Natural killer cell (primary cell): ENCODE data around the gene PEX14. TPM values are rescaled to one million over a fixed set of nuclear protein-coding genes. Genes with fewer than 3 reads are reported as not detected.

Experiments
- ATAC-seq, 3 donors: fragments of 150-1000 bp in 2 of 3; fragments of 200-7000 bp in 1 of 3; cut with Tn5 transposase; 1 replicate in 1 of 3; 2 replicates in 2 of 3; pipeline ENCODE4 v1.10.0; 2021; ENCODE audit warnings: mild to moderate bottlenecking in 2 of 3, moderate library complexity in 2 of 3
- DNase-seq, 2 donors: peaks; one replicate each; pipeline versions ENCODE4 v3.0.0 to v3.0.0-alpha.2; 2013 to 2021; ENCODE audit warnings: mixed read lengths in 1 of 2
- H3K27ac ChIP-seq: one replicate; pipeline ENCODE4 v1.5.1; 2013; ENCODE audit warnings: mild to moderate bottlenecking, low read length
- H3K27me3 ChIP-seq: one replicate; pipeline ENCODE4 v1.6.1; 2013; ENCODE audit warnings: low read length; ENCODE audit not compliant: control insufficient read depth, insufficient read depth
- H3K36me3 ChIP-seq: one replicate; pipeline ENCODE4 v1.6.1; 2013; ENCODE audit warnings: low read length; ENCODE audit not compliant: control insufficient read depth, insufficient read depth
- H3K4me1 ChIP-seq: one replicate; pipeline ENCODE4 v1.6.1; 2013; ENCODE audit warnings: low read length; ENCODE audit not compliant: control insufficient read depth, insufficient read depth
- H3K4me3 ChIP-seq: one replicate; pipeline ENCODE4 v1.5.1; 2013; ENCODE audit warnings: low read length
- H3K9me3 ChIP-seq: one replicate; pipeline ENCODE4 v1.6.1; 2013; ENCODE audit warnings: low read length; ENCODE audit not compliant: control insufficient read depth, insufficient read depth
- H3K27ac Mint-ChIP-seq, 2 donors: one replicate each; pipeline ENCODE4 v1.8.0; 2022; ENCODE audit warnings: mild to moderate bottlenecking in 2 of 2, mixed read lengths in 2 of 2, moderate library complexity in 1 of 2
- H3K27me3 Mint-ChIP-seq, 2 donors: one replicate each; pipeline ENCODE4 v1.8.0; 2022; ENCODE audit warnings: low read depth in 2 of 2, mixed read lengths in 2 of 2
- H3K36me3 Mint-ChIP-seq: one replicate; pipeline ENCODE4 v1.8.0; 2022; ENCODE audit warnings: mixed read lengths
- H3K4me1 Mint-ChIP-seq, 2 donors: one replicate each; pipeline ENCODE4 v1.8.0; 2022; ENCODE audit warnings: mixed read lengths in 2 of 2
- H3K4me3 Mint-ChIP-seq: one replicate; pipeline ENCODE4 v1.8.0; 2022; ENCODE audit warnings: mild to moderate bottlenecking, moderate library complexity, mixed read lengths
- H3K9me3 Mint-ChIP-seq, 2 donors: one replicate each; pipeline ENCODE4 v1.8.0; 2022; ENCODE audit warnings: mixed read lengths in 2 of 2
- WGBS: methylation state at CpG from one replicate; pipeline ENCODE4 v1.1.7; 2013; ENCODE audit warnings: missing lambda C conversion rate; ENCODE audit not compliant: insufficient coverage; 5-methylcytosine and 5-hydroxymethylcytosine counted together
- intact Hi-C: fragments of 100-400 bp; cut with micrococcal nuclease; formaldehyde crosslinking; loops from one replicate; pipeline ENCODE4 v1.14.2; 2022
- total RNA-seq, 4 donors: library from RNA; stranded (reverse); fragments of 120-200 nt in 1 of 4; gene quantifications; one replicate each; pipeline versions ENCODE4 v1.2.3 to v1.2.4, GENCODE V29; 2013 to 2022
- TF ChIP-seq, protein P1 (sequence below): fragments of 200-600 bp; IDR thresholded peaks from one replicate; pipeline ENCODE4 v1.8.0; 2022; ENCODE audit warnings: antibody characterized with exemption

PEX14 gene
- total RNA-seq, 3 donors from 2014 or later (not counting 1 experiment from before 2014, with no cell fraction given), result 21.4 to 27.3 (median 24.1) TPM

- intact Hi-C loops, result no loop called here
- Mint-ChIP-seq H3K9me3 (no peaks in the 10 kb centered on the region), H3K4me3 (no peak overlapping the region), H3K4me1 (peaks cover 2 to 14% of the 10 kb centered on the region in 2 donors), H3K27me3 (no peaks in the 10 kb centered on the region), H3K27ac (no peak overlapping the region), H3K36me3 (no peaks in the 10 kb centered on the region)
- 87% methylated on average over 3 of the region's 4 CpGs for WGBS
- DNase-seq (no peak), ATAC-seq (no peak)
- H3K9me3 ChIP-seq, result no peaks in the 10 kb centered on the region
- no peak overlapping the region for H3K4me3 ChIP-seq
- no peak overlapping the region for H3K27ac ChIP-seq
- TF ChIP-seq, protein P1, sequence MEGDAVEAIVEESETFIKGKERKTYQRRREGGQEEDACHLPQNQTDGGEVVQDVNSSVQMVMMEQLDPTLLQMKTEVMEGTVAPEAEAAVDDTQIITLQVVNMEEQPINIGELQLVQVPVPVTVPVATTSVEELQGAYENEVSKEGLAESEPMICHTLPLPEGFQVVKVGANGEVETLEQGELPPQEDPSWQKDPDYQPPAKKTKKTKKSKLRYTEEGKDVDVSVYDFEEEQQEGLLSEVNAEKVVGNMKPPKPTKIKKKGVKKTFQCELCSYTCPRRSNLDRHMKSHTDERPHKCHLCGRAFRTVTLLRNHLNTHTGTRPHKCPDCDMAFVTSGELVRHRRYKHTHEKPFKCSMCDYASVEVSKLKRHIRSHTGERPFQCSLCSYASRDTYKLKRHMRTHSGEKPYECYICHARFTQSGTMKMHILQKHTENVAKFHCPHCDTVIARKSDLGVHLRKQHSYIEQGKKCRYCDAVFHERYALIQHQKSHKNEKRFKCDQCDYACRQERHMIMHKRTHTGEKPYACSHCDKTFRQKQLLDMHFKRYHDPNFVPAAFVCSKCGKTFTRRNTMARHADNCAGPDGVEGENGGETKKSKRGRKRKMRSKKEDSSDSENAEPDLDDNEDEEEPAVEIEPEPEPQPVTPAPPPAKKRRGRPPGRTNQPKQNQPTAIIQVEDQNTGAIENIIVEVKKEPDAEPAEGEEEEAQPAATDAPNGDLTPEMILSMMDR, result no peak
- H3K4me1 ChIP-seq, result peaks cover 3% of the 10 kb centered on the region
- no peaks in the 10 kb centered on the region for H3K27me3 ChIP-seq
- H3K36me3 ChIP-seq, result peaks cover 3% of the 10 kb centered on the region
Observed at GRCh38 chr1:10489291-10490055, 14.7 kb downstream of the PEX14 start.

- H3K27me3 ChIP-seq, result no peaks in the 10 kb centered on the region
- H3K9me3 ChIP-seq, result no peaks in the 10 kb centered on the region
- H3K27ac ChIP-seq, result no peak overlapping the region
- H3K27ac Mint-ChIP-seq, result no peak overlapping the region
- peaks cover 3% of the 10 kb centered on the region for H3K36me3 ChIP-seq
- no peaks in the 10 kb centered on the region for H3K36me3 Mint-ChIP-seq
- H3K4me1 Mint-ChIP-seq, result peaks cover 12 to 17% of the 10 kb centered on the region in 2 donors
- H3K9me3 Mint-ChIP-seq, result no peaks in the 10 kb centered on the region
- no peaks in the 10 kb centered on the region for H3K27me3 Mint-ChIP-seq
- ATAC-seq, result no peak
- peaks cover 7% of the 10 kb centered on the region for H3K4me1 ChIP-seq
- no peak overlapping the region for H3K4me3 ChIP-seq
- no peak for DNase-seq
- TF ChIP-seq, protein P1, result no peak
- WGBS, result 95% methylated on average over 11 of the region's 12 CpGs
- no peak overlapping the region for H3K4me3 Mint-ChIP-seq
- intact Hi-C loops, result no loop called here
Observed at GRCh38 chr1:10490286-10490970, 15.7 kb downstream of the PEX14 start.

- intact Hi-C loops, result loop anchor here (1.0 to 2.0 kb wide), 3 partner anchors 16 to 372 kb away; partner anchors contain the start of gene CENPS
- TF ChIP-seq, protein P1, result no peak
- WGBS, result 78% methylated on average over 5 of the region's 5 CpGs
- peak overlapping the region; percentile 92 to 96 for H3K27ac Mint-ChIP-seq
- no peaks in the 10 kb centered on the region for H3K9me3 Mint-ChIP-seq
- no peak overlapping the region for H3K4me3 ChIP-seq
- peak overlapping the region; percentile 94 for H3K4me3 Mint-ChIP-seq
- no peaks in the 10 kb centered on the region for H3K27me3 Mint-ChIP-seq
- no peak for DNase-seq
- no peaks in the 10 kb centered on the region for H3K9me3 ChIP-seq
- peaks cover 3% of the 10 kb centered on the region for H3K36me3 ChIP-seq
- H3K27me3 ChIP-seq, result no peaks in the 10 kb centered on the region
- peaks cover 37% of the 10 kb centered on the region for H3K4me1 ChIP-seq
- H3K27ac ChIP-seq, result no peak overlapping the region
- ATAC-seq, result no peak
- no peaks in the 10 kb centered on the region for H3K36me3 Mint-ChIP-seq
- peaks cover 36 to 44% of the 10 kb centered on the region in 2 donors for H3K4me1 Mint-ChIP-seq
Observed at GRCh38 chr1:10494418-10494753, 19.6 kb downstream of the PEX14 start.
